Tibial nerve (tissue), 3 donors: ENCODE data around the gene GTF2F2.

Source experiments
- POLR2A ChIP-seq, 2 donors: fragments of 450-650 bp; IDR thresholded peaks; one replicate each; pipeline ENCODE4 v1.6.1; 2017; ENCODE audit warnings: antibody characterized with exemption in 2 of 2, mild to moderate bottlenecking in 2 of 2, moderate library complexity in 2 of 2
- TF ChIP-seq, protein P1 (sequence below), 5 experiments: fragments of 200-600 bp in 3 of 5; fragments of 450-650 bp in 2 of 5; sonication (generic) in 3 of 5; IDR thresholded peaks; one replicate each; pipeline ENCODE4 v1.5.1; 2016 to 2019; ENCODE audit warnings: antibody characterized with exemption in 5 of 5, mild to moderate bottlenecking in 3 of 5, moderate library complexity in 2 of 5

DNA sequence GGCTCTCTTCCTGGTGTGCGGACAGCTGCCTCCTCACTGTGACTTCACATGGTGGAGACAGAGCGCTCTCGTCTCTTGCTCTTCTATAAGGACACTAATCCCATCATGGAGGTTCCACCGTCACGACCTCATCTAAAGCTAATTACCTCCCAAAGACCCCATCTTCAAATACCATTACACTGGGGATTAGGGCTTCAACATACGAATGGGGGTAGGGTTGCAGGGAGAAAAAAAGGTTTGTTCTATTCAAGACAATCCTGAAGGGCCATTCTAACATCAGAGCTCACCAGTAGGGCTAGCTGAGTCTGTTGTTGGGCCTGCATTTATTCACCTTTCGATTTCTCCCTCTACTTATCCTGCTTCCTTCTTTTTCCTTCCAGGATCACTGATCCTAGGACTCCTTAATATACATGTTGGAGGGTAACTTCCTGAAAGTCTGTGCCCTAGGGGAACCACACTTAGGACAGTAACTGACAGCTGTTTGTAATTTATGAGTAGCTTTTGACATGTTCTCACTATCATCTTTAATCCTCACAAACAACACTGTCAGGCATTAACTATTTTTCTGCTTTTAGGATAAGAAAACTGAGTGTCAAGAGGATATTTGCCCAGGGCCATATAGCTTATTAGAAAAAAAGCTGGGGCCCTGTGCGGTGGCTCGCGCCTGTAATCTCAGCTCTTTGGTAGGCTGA, 18.8 kb upstream of the GTF2F2 start:
- TF ChIP-seq, protein P1, sequence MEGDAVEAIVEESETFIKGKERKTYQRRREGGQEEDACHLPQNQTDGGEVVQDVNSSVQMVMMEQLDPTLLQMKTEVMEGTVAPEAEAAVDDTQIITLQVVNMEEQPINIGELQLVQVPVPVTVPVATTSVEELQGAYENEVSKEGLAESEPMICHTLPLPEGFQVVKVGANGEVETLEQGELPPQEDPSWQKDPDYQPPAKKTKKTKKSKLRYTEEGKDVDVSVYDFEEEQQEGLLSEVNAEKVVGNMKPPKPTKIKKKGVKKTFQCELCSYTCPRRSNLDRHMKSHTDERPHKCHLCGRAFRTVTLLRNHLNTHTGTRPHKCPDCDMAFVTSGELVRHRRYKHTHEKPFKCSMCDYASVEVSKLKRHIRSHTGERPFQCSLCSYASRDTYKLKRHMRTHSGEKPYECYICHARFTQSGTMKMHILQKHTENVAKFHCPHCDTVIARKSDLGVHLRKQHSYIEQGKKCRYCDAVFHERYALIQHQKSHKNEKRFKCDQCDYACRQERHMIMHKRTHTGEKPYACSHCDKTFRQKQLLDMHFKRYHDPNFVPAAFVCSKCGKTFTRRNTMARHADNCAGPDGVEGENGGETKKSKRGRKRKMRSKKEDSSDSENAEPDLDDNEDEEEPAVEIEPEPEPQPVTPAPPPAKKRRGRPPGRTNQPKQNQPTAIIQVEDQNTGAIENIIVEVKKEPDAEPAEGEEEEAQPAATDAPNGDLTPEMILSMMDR (IDR thresholded peaks at IDR 0.05), result no peak
- no peak for TF ChIP-seq POLR2A (IDR thresholded peaks at IDR 0.05)
